ENCODE results near the gene OSTN. TPM values are rescaled to one million over a fixed set of nuclear protein-coding genes. Genes with fewer than 3 reads are reported as not detected.
A peak's percentile ranks its signal among the peaks of the same experiment; 100 is the strongest.

Gene OSTN
- total RNA-seq, 5 donors from 2014 or later (not counting 1 experiment from before 2014, with no cell fraction given): not detected

DNA sequence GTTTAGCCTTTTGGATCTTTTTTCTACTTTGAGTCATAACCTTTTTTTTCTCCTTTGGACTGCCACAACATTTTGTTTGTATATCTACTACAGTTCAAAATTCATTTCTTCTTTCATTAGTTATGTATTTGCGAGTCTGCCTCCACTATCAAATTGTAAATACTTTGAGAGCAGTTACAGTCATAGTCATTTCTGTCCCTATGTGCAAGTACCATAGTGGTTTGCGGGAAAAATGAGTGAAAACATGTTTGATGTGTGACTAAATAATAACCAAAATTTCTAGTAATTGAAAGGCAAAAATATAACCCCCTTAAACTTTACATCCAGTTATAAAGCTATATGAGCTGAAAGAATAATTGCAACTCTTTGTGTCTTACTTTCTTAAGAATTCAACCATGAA is 84.4 kb downstream of the OSTN start:
- Histone ChIP-seq H3K27ac (ENCODE audit: low read length) (no peak overlapping the region), H3K4me3 (ENCODE audit: control insufficient read depth in 1 of 2, extremely low read depth in 1 of 2, low read length in 1 of 2) (no peak overlapping the region), H3K9me3 (no peaks in the 10 kb centered on the region), H3K27me3 (replicated peaks in 1 of 2; ENCODE audit: control insufficient read depth in 2 of 2, extremely low read depth in 1 of 2, insufficient read depth in 2 of 2, low read length in 1 of 2) (no peaks in the 10 kb centered on the region), H3K4me1 (ENCODE audit: control insufficient read depth in 1 of 2, extremely low read depth in 1 of 2, insufficient read depth in 2 of 2, low read length in 2 of 2) (no peaks in the 10 kb centered on the region), H3K36me3 (ENCODE audit: control insufficient read depth in 2 of 2, extremely low read depth in 1 of 2, insufficient read depth in 1 of 2, low read length in 1 of 2) (no peaks in the 10 kb centered on the region)
- CTCF ChIA-PET: no interaction called here
- Mint-ChIP-seq H3K9me3 (peaks cover 0 to 3% (median 2%) of the 10 kb centered on the region in 3 donors), H3K27me3 (no peaks in the 10 kb centered on the region), H3K27ac (no peak overlapping the region), H3K4me1 (no peaks in the 10 kb centered on the region), H3K4me3 (no peak overlapping the region), H3K36me3 (no peaks in the 10 kb centered on the region)
- WGBS (ENCODE audit: insufficient coverage): no CpG with 5 or more reads among the region's 2 CpGs
- ATAC-seq (replicated peaks in 1 of 4) (no peak), DNase-seq (no peak)
- POLR2A ChIA-PET: no interaction called here

DNA sequence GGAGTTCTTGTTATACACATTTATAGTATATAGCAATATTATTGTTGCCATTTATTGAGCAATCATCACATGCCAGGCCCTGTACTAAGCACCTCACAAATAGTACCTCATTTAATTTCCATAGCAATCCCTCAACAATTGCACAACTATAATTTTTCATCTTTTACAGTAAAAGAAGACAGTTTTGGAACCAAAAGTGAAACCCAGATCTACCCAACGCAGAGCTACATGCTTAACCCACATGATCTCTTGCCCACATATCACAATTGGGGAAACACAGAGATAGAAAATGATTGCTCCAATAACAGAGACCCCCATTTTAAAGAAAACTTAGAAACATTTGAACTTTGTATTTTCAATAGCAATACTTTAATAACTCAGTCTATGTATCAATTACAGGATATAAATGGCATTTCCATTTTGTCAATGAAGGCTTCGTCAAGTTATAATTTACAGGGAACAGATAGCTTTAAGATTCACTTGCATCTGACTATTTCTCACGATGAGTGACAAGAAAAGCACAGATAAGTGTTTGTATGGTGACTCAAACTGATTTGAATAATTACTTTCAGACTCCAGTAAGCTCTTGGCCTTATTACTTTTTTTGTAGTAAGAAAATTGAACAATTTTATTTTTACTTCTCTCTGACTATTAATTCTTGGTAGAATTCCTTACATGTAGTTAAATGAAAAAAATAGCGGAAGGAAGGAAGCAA is 91.4 kb downstream of the OSTN start:
- Histone ChIP-seq H3K27me3 (replicated peaks in 1 of 2; ENCODE audit: control insufficient read depth in 2 of 2, extremely low read depth in 1 of 2, insufficient read depth in 2 of 2, low read length in 1 of 2) (no peaks in the 10 kb centered on the region), H3K4me3 (ENCODE audit: control insufficient read depth in 1 of 2, extremely low read depth in 1 of 2, low read length in 1 of 2) (no peak overlapping the region), H3K9me3 (no peaks in the 10 kb centered on the region), H3K4me1 (ENCODE audit: control insufficient read depth in 1 of 2, extremely low read depth in 1 of 2, insufficient read depth in 2 of 2, low read length in 2 of 2) (no peaks in the 10 kb centered on the region), H3K36me3 (ENCODE audit: control insufficient read depth in 2 of 2, extremely low read depth in 1 of 2, insufficient read depth in 1 of 2, low read length in 1 of 2) (no peaks in the 10 kb centered on the region), H3K27ac (ENCODE audit: low read length) (no peak overlapping the region)
- peak overlapping the region; percentile 9 to 47 (median 33) for H3K4me3 Mint-ChIP-seq
- ChIA-PET POLR2A (no interaction called here), CTCF (no interaction called here)
- peaks cover 9 to 11% (median 9%) of the 10 kb centered on the region in 3 donors for H3K4me1 Mint-ChIP-seq
- no peaks in the 10 kb centered on the region for H3K27me3 Mint-ChIP-seq
- DNase-seq: peak in 1 of 35 experiments; percentile 12
- H3K36me3 Mint-ChIP-seq: no peaks in the 10 kb centered on the region
- 20% methylated on average over 1 of the region's 4 CpGs for WGBS (ENCODE audit: insufficient coverage)
- no peaks in the 10 kb centered on the region for H3K9me3 Mint-ChIP-seq
- peak overlapping the region; percentile 22 to 45 for H3K27ac Mint-ChIP-seq
- no peak for ATAC-seq (replicated peaks in 1 of 4)

DNA sequence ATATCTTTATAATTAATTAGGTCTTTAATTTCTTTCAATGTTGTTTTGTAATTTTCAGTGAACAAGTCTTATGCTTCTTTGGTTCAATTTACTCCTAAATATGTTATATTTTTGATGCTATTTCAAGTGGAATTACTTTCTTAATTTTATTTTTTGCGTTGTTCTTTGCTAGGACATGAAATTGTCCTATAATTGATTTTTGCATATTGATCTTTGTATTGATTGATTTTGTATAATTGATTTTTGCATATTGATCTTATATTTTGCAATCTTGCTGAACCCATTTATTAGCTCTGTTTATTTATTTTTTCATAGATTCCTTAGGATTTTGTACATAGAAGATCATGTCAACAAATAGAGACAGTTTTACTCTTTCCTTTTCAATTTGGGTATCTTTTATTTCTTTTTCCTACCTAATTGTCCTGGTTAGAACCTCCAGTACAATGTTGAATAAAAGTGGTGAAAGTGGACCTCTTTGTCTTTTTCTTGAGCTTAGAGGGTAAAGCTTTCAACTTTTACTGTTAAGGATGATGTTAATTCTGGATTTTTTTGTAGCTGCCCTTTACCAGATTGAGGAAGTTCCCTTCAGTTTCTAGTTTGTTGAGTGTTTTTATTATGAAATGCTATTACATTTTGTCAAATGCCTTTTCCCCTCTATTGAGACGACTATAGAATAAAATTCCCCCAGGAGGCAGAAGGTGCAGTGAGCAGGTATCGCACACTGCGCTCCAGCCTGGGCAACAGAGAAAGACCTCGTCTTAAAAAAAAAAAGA is 93.4 kb downstream of the OSTN start:
- H3K9me3 ChIP-seq: no peaks in the 10 kb centered on the region
- no peaks in the 10 kb centered on the region for H3K4me1 ChIP-seq (ENCODE audit: control insufficient read depth in 1 of 2, extremely low read depth in 1 of 2, insufficient read depth in 2 of 2, low read length in 2 of 2)
- ATAC-seq (replicated peaks in 1 of 4) (no peak), DNase-seq (no peak)
- Mint-ChIP-seq H3K4me3 (no peak overlapping the region), H3K27ac (no peak overlapping the region), H3K36me3 (no peaks in the 10 kb centered on the region), H3K27me3 (no peaks in the 10 kb centered on the region), H3K9me3 (no peaks in the 10 kb centered on the region), H3K4me1 (peaks cover 9 to 11% (median 9%) of the 10 kb centered on the region in 3 donors)
- POLR2A ChIA-PET: no interaction called here
- no peaks in the 10 kb centered on the region for H3K27me3 ChIP-seq (replicated peaks in 1 of 2; ENCODE audit: control insufficient read depth in 2 of 2, extremely low read depth in 1 of 2, insufficient read depth in 2 of 2, low read length in 1 of 2)
- H3K27ac ChIP-seq (ENCODE audit: low read length): no peak overlapping the region
- CTCF ChIA-PET: no interaction called here
- WGBS (ENCODE audit: insufficient coverage): no CpG with 5 or more reads among the region's 5 CpGs
- H3K4me3 ChIP-seq (ENCODE audit: control insufficient read depth in 1 of 2, extremely low read depth in 1 of 2, low read length in 1 of 2): no peak overlapping the region
- H3K36me3 ChIP-seq (ENCODE audit: control insufficient read depth in 2 of 2, extremely low read depth in 1 of 2, insufficient read depth in 1 of 2, low read length in 1 of 2): no peaks in the 10 kb centered on the region

DNA sequence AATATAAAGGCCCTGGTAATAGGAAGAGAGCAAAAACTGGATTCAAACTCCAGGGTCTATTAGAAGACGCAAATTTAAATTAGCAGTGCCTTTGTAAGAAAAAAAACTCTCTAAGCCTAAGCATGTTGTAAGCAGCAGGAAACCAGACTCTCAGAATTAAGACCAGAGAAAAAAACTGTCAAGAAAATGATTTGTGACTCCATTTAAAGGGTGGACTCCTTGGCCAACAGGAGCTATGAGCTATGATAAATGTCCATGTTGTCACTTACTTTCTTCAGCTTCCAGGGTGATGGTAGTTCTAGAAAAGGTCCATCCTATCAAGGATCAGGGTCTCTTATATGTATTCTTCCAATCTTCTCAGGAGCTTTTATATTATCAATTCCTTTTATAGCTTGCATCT is 95.2 kb downstream of the OSTN start:
- CTCF ChIA-PET: no interaction called here
- DNase-seq (no peak), ATAC-seq (replicated peaks in 1 of 4) (no peak)
- Histone ChIP-seq H3K9me3 (no peaks in the 10 kb centered on the region), H3K36me3 (ENCODE audit: control insufficient read depth in 2 of 2, extremely low read depth in 1 of 2, insufficient read depth in 1 of 2, low read length in 1 of 2) (no peaks in the 10 kb centered on the region), H3K4me3 (ENCODE audit: control insufficient read depth in 1 of 2, extremely low read depth in 1 of 2, low read length in 1 of 2) (no peak overlapping the region), H3K27me3 (replicated peaks in 1 of 2; ENCODE audit: control insufficient read depth in 2 of 2, extremely low read depth in 1 of 2, insufficient read depth in 2 of 2, low read length in 1 of 2) (no peaks in the 10 kb centered on the region), H3K4me1 (ENCODE audit: control insufficient read depth in 1 of 2, extremely low read depth in 1 of 2, insufficient read depth in 2 of 2, low read length in 2 of 2) (no peaks in the 10 kb centered on the region), H3K27ac (ENCODE audit: low read length) (no peak overlapping the region)
- Mint-ChIP-seq H3K4me1 (peaks cover 9 to 11% (median 9%) of the 10 kb centered on the region in 3 donors), H3K9me3 (no peaks in the 10 kb centered on the region), H3K27me3 (no peaks in the 10 kb centered on the region), H3K36me3 (no peaks in the 10 kb centered on the region), H3K4me3 (no peak overlapping the region), H3K27ac (no peak overlapping the region)
- WGBS (ENCODE audit: insufficient coverage): no CpG with 5 or more reads among the region's 1 CpG
- POLR2A ChIA-PET: interaction anchor here in 1 of 2 donors (0.6 kb wide), 1 partner anchor 88 kb away, joined by 4 read pairs; no protein-coding TSS in a partner anchor

DNA sequence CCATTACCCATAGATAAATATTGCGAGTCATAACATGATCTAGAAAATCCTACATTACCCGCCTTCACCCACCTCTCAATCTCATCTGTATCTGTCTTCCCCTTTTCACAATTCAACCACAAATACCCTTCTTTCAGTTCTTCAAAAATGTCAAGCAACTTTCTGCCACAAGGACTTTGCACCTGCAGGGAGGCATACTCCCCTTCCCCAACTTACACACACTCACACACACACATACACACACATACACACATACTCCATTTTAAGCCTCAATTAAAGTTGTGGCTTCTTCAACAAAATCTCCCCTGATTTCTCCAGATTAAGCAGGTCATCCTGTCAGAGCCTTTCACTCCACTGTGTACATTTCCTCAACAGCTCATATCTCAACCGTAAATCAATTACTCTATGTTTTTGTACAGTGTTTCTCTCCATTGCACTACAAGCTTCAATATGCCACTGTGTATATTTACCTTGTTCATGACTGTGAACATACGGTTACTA is 97.0 kb downstream of the OSTN start:
- ChIA-PET POLR2A (no interaction called here), CTCF (no interaction called here)
- no peak for DNase-seq
- Mint-ChIP-seq H3K9me3 (no peaks in the 10 kb centered on the region), H3K27ac (no peak overlapping the region), H3K4me1 (peaks cover 0 to under 1% (median 0%) of the 10 kb centered on the region in 3 donors), H3K36me3 (no peaks in the 10 kb centered on the region), H3K4me3 (no peak overlapping the region), H3K27me3 (no peaks in the 10 kb centered on the region)
- Histone ChIP-seq H3K4me3 (ENCODE audit: control insufficient read depth in 1 of 2, extremely low read depth in 1 of 2, low read length in 1 of 2) (no peak overlapping the region), H3K36me3 (ENCODE audit: control insufficient read depth in 2 of 2, extremely low read depth in 1 of 2, insufficient read depth in 1 of 2, low read length in 1 of 2) (no peaks in the 10 kb centered on the region), H3K27ac (ENCODE audit: low read length) (no peak overlapping the region), H3K4me1 (ENCODE audit: control insufficient read depth in 1 of 2, extremely low read depth in 1 of 2, insufficient read depth in 2 of 2, low read length in 2 of 2) (no peaks in the 10 kb centered on the region), H3K27me3 (replicated peaks in 1 of 2; ENCODE audit: control insufficient read depth in 2 of 2, extremely low read depth in 1 of 2, insufficient read depth in 2 of 2, low read length in 1 of 2) (no peaks in the 10 kb centered on the region), H3K9me3 (no peaks in the 10 kb centered on the region)
- no peak for ATAC-seq (replicated peaks in 1 of 4)
- WGBS (ENCODE audit: insufficient coverage): 79% methylated on average over 2 of the region's 4 CpGs

DNA sequence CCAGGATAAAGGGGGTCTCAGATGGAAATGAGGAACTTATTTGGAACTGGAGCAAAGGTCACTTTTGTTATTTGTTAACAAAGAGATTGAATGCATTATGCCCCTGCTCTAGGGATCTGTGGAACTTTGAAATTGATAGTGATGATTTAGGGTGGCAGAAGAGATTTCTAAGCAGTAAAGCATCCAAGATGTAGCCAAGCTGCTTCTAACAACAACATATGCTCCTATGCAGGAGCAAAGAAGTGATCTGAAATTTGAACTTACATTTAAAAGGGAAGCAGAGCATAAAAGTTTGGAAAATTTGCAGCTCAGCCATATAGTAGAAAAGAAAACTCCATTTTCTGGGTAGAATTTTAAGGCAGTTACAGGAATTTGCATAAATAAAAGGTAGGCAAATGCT is 99.8 kb downstream of the OSTN start:
- Mint-ChIP-seq H3K27me3 (no peaks in the 10 kb centered on the region), H3K27ac (no peak overlapping the region), H3K4me1 (no peaks in the 10 kb centered on the region), H3K4me3 (no peak overlapping the region), H3K36me3 (no peaks in the 10 kb centered on the region), H3K9me3 (no peaks in the 10 kb centered on the region)
- Histone ChIP-seq H3K9me3 (no peaks in the 10 kb centered on the region), H3K27ac (ENCODE audit: low read length) (no peak overlapping the region), H3K4me1 (ENCODE audit: control insufficient read depth in 1 of 2, extremely low read depth in 1 of 2, insufficient read depth in 2 of 2, low read length in 2 of 2) (no peaks in the 10 kb centered on the region), H3K4me3 (ENCODE audit: control insufficient read depth in 1 of 2, extremely low read depth in 1 of 2, low read length in 1 of 2) (no peak overlapping the region), H3K36me3 (ENCODE audit: control insufficient read depth in 2 of 2, extremely low read depth in 1 of 2, insufficient read depth in 1 of 2, low read length in 1 of 2) (no peaks in the 10 kb centered on the region), H3K27me3 (replicated peaks in 1 of 2; ENCODE audit: control insufficient read depth in 2 of 2, extremely low read depth in 1 of 2, insufficient read depth in 2 of 2, low read length in 1 of 2) (no peaks in the 10 kb centered on the region)
- ChIA-PET POLR2A (no interaction called here), CTCF (no interaction called here)
- DNase-seq (no peak), ATAC-seq (replicated peaks in 1 of 4) (no peak)

Measured in T-cell (primary cell).